Progenitor cell of endocrine pancreas (in vitro differentiated cells): ENCODE measurements around the gene DDX43. TPM values are rescaled to one million over a fixed set of nuclear protein-coding genes. Genes with fewer than 3 reads are reported as not detected.

ENCODE experiments used
- DNase-seq: peaks from one replicate; pipeline ENCODE4 v3.0.0; 2021; ENCODE audit warnings: low spot score; ENCODE audit not compliant: unreplicated experiment
- H3K27ac Mint-ChIP-seq: 2 replicates; pipeline ENCODE4 v1.8.0; 2021; ENCODE audit warnings: mild to moderate bottlenecking, moderate library complexity, mixed read lengths
- H3K27me3 Mint-ChIP-seq: 2 replicates; pipeline ENCODE4 v1.8.0; 2021; ENCODE audit warnings: mixed read lengths
- H3K36me3 Mint-ChIP-seq: 2 replicates; pipeline ENCODE4 v1.8.0; 2022; ENCODE audit warnings: mixed read lengths; ENCODE audit not compliant: insufficient read depth
- H3K4me1 Mint-ChIP-seq: 2 replicates; pipeline ENCODE4 v1.8.0; 2021; ENCODE audit warnings: low read depth, mixed read lengths
- H3K4me3 Mint-ChIP-seq: 2 replicates; pipeline ENCODE4 v1.8.0; 2021; ENCODE audit warnings: low read depth, mild to moderate bottlenecking, moderate library complexity, mixed read lengths
- H3K9me3 Mint-ChIP-seq: 2 replicates; pipeline ENCODE4 v1.8.0; 2021; ENCODE audit warnings: low read depth, mixed read lengths
- CTCF ChIP-seq: fragments of 200-600 bp; sonication (generic); IDR thresholded peaks from one replicate; pipeline ENCODE4 v1.5.0; 2021; ENCODE audit warnings: antibody characterized with exemption, mild to moderate bottlenecking; ENCODE audit not compliant: unreplicated experiment
- total RNA-seq: library from RNA; stranded (reverse); gene quantifications from 2 replicates; pipeline ENCODE4 v1.2.1, GENCODE V29; 2021

DDX43 gene
- total RNA-seq, 1 donor from 2014 or later = not detected

DNA sequence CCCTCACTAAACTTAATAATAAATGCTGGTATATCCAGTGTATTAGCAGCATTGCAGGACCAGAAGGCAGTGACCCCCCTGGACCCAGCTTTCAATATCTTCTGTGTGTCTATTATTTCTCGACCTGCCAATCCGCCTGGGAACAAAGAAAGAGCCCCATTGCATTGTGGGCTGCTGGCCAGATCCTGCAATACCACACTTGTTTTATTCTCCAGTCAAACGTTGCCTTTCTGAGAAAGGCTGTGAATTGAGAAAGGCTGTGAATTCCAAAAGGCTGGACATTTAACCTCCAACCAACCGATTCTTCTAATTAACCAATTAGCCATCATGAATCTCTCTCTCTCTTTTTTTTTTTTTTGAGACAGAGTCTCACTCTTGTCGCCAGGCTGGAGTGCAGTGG lies 65.4 kb downstream of the DDX43 start:
- Mint-ChIP-seq H3K27me3 (peaks cover 2% of the 10 kb centered on the region), H3K27ac (no peak overlapping the region), H3K4me3 (peak overlapping the region; percentile 12), H3K9me3 (no peaks in the 10 kb centered on the region), H3K4me1 (peaks cover 5% of the 10 kb centered on the region), H3K36me3 (no peaks in the 10 kb centered on the region)
- DNase-seq = no peak
- no peak for TF ChIP-seq CTCF

- H3K27me3 Mint-ChIP-seq = no peaks in the 10 kb centered on the region
- peaks cover 5% of the 10 kb centered on the region for H3K4me1 Mint-ChIP-seq
- H3K4me3 Mint-ChIP-seq = peak within 1 kb of the TSS; percentile 99
- H3K9me3 Mint-ChIP-seq = no peaks in the 10 kb centered on the region
- TF ChIP-seq CTCF = no peak
- peak; percentile 48 for DNase-seq
- peaks cover 3% of the 10 kb centered on the region for H3K36me3 Mint-ChIP-seq
- H3K27ac Mint-ChIP-seq = peak within 1 kb of the TSS; percentile 98
Observed at GRCh38 chr6:73461537-73462350, 67.1 kb downstream of the DDX43 start, which contains the start of gene MTO1. TSS of gene MTO1 (plus strand) at chr6:73461737. CDS start at chr6:73461855, 118 bp downstream.

Other genes starting within 250 kb of the DDX43 start
- gene KHDC1L, start 169.3 kb upstream of the DDX43 start, total RNA-seq = not detected in 2 replicates
- 7.9 and 8.0 TPM in 2 replicates for gene KHDC1, start 131.6 kb upstream of the DDX43 start, total RNA-seq
- gene DPPA5, start 40.6 kb upstream of the DDX43 start, total RNA-seq = not detected in 2 replicates
- gene KHDC3L, start 32.2 kb upstream of the DDX43 start, total RNA-seq = not detected in 2 replicates
- gene OOEP, start 24.9 kb upstream of the DDX43 start, total RNA-seq = not detected in 2 replicates
- 0.24 and 0.31 TPM in 2 replicates for gene CGAS, start 57.5 kb downstream of the DDX43 start, total RNA-seq
- 20.5 and 27.5 TPM in 2 replicates for gene MTO1, start 66.9 kb downstream of the DDX43 start, total RNA-seq
- gene EEF1A1, start 126.2 kb downstream of the DDX43 start, total RNA-seq = 12,032 and 12,129 TPM in 2 replicates